SHP77 (cell line): Measurements from ENCODE around the gene PADI1.
"Not testable (repeated sequence)": the region's sequence is repeated elsewhere in the genome, so short reads cannot be mapped to it uniquely, and the experiment has no call there.

ENCODE experiments used
- DNase-seq, 2 experiments: peaks; one replicate each; lab custom pipeline; 2025; lab: John Stamatoyannopoulos, UW

The PADI1 gene

GRCh38 chr1:17241011-17241779 is 36.3 kb downstream of the PADI1 start:
- not testable (repeated sequence) for DNase-seq

GRCh38 chr1:17241780-17242074 is 36.8 kb downstream of the PADI1 start:
- not testable (repeated sequence) for DNase-seq

- no peak for DNase-seq
Measured at GRCh38 chr1:17243274-17243673, 38.3 kb downstream of the PADI1 start.

GRCh38 chr1:17244821-17245740 is 40.2 kb downstream of the PADI1 start:
- DNase-seq = peak in 1 of 2 experiments; percentile 49

- DNase-seq = no peak
Measured at GRCh38 chr1:17245816-17246325, 40.9 kb downstream of the PADI1 start.

- DNase-seq = no peak
Measured at GRCh38 chr1:17246971-17247370, 42.0 kb downstream of the PADI1 start.

- no peak for DNase-seq
Measured at GRCh38 chr1:17248781-17249180, 43.9 kb downstream of the PADI1 start, which contains the start of gene PADI3. PADI3 (plus strand) TSS chr1:17249098; CDS start chr1:17249138, 40 bp downstream.

GRCh38 chr1:17250601-17251000 is 45.7 kb downstream of the PADI1 start:
- no peak for DNase-seq

GRCh38 chr1:17251246-17251645 is 46.3 kb downstream of the PADI1 start:
- DNase-seq = no peak

- no peak for DNase-seq
Measured at GRCh38 chr1:17251701-17252376, 46.9 kb downstream of the PADI1 start.

GRCh38 chr1:17255336-17255735 is 50.4 kb downstream of the PADI1 start:
- DNase-seq = no peak

GRCh38 chr1:17258116-17258757 is 53.3 kb downstream of the PADI1 start:
- no peak for DNase-seq

- no peak for DNase-seq
Measured at GRCh38 chr1:17258758-17259130, 53.8 kb downstream of the PADI1 start.

GRCh38 chr1:17259233-17259873 is 54.4 kb downstream of the PADI1 start:
- DNase-seq = no peak

GRCh38 chr1:17260264-17260663 is 55.3 kb downstream of the PADI1 start:
- no peak for DNase-seq

- DNase-seq = no peak
Measured at GRCh38 chr1:17260738-17261137, 55.8 kb downstream of the PADI1 start.

- no peak for DNase-seq
Measured at GRCh38 chr1:17263936-17264335, 59.0 kb downstream of the PADI1 start.

GRCh38 chr1:17264470-17264869 is 59.5 kb downstream of the PADI1 start:
- DNase-seq = no peak

GRCh38 chr1:17265162-17265561 is 60.2 kb downstream of the PADI1 start:
- DNase-seq = no peak

- DNase-seq = no peak
Measured at GRCh38 chr1:17265950-17266349, 61.0 kb downstream of the PADI1 start.
